ENCODE measurements around the gene FGD2. TPM values are rescaled to one million over a fixed set of nuclear protein-coding genes. Genes with fewer than 3 reads are reported as not detected.
A peak's percentile ranks its signal among the peaks of the same experiment; 100 is the strongest.

Gene FGD2
- total and polyA plus RNA-seq, 11 donors: 1.4 to 45.8 (median 4.9) TPM

DNA sequence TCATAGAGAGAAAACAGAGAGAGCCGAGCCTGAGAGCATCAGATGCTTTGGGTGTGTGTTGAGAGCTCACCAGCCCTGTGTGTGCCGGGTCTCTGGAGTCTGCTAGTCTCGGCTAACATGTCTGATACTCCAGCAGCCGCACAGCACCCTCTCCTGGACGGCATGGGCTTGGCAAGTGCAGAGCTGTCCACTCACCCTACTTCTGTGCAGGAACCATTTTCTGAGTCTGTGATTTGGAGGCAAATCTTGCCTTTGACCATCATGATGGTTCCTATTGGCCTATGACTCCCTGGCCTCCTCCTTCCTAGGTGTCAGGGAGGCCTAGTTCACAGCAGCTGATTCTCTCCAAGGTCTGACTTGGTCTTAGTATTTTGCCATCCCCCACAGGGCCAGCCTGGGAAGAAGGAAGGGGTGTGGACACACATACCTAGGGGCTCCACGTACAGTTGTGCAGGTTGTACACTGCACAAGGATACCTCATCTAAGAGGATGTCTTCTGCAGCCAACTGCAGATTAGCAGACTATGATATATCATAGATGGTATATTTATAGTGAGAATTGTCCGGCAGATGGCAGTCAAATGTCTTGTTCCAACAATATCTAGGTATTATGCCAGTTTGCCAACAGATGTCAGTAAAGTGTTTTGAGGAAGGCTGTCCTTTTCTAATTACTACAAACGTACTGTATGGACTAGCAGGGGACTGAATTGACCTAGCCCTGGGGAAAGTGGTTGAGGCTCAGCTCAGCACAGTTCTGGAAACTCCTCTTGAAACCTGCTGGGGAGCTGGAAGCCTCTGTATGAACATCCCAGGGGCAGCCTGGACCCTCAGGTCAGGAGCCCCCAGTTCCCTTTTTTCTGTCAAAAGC is 13.0 kb downstream of the FGD2 start:
- ATAC-seq: peak; percentile 93 to 97 (median 96)
- intact Hi-C loops (cut with DNase I): loop anchor here (1.0 to 10.0 kb wide), 18 partner anchors 20 to 254 kb away; partner anchors contain the start of genes C6orf89 (in 7 of the 10), PIM1 (in 2 of the 10) and MTCH1 (in 1 of the 10)
- Histone ChIP-seq H3K27me3 (no peaks in the 10 kb centered on the region), H3K4me3 (no peak overlapping the region), H3K27ac (peak overlapping the region in 9 of 12 donors; percentile 6 to 66 (median 34)), H3K9me3 (no peaks in the 10 kb centered on the region), H3K4me1 (peaks cover 0 to 25% (median 14%) of the 10 kb centered on the region in 12 donors), H3K36me3 (peaks cover 0 to 61% (median 0%) of the 10 kb centered on the region in 9 donors)
- TF ChIP-seq, protein P1, sequence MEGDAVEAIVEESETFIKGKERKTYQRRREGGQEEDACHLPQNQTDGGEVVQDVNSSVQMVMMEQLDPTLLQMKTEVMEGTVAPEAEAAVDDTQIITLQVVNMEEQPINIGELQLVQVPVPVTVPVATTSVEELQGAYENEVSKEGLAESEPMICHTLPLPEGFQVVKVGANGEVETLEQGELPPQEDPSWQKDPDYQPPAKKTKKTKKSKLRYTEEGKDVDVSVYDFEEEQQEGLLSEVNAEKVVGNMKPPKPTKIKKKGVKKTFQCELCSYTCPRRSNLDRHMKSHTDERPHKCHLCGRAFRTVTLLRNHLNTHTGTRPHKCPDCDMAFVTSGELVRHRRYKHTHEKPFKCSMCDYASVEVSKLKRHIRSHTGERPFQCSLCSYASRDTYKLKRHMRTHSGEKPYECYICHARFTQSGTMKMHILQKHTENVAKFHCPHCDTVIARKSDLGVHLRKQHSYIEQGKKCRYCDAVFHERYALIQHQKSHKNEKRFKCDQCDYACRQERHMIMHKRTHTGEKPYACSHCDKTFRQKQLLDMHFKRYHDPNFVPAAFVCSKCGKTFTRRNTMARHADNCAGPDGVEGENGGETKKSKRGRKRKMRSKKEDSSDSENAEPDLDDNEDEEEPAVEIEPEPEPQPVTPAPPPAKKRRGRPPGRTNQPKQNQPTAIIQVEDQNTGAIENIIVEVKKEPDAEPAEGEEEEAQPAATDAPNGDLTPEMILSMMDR (IDR thresholded peaks at IDR 0.05): peak; percentile 72 to 89 (median 78)
- TF ChIP-seq POLR2A (IDR thresholded peaks at IDR 0.05): no peak
- 3 to 4% (median 4%) methylated on average over 8 of the region's 8 CpGs for WGBS, 4 donors
- DNase-seq: peak; percentile 89 to 93 (median 92)

DNA sequence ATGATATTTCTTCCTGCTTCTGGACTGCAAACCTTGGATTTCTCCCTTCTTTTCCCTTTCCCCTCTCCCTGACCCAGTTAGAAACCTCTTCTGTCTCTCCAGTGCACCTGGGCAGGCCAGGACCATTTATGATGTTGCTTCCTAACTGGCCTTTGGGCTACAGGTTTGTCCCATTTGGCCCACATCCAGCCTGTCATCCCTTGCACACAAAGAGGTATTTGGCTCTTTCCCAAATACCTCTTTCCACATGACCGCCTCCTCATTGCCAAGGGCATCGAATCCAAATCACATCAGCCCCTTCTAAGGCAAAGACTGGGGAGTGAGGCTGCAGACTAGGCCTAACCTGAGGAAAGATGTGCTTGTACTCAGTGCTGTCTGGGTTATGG is 13.6 kb downstream of the FGD2 start:
- DNase-seq (no peak), ATAC-seq (peak in 1 of 4 donors; percentile 25)
- no peak overlapping the region for H3K4me3 ChIP-seq
- H3K9me3 ChIP-seq: no peaks in the 10 kb centered on the region
- H3K27ac ChIP-seq: peak overlapping the region in 9 of 12 donors; percentile 6 to 48 (median 28)
- TF ChIP-seq, protein P1 (IDR thresholded peaks at IDR 0.05): no peak
- no peak for TF ChIP-seq POLR2A (IDR thresholded peaks at IDR 0.05)
- WGBS, 4 donors: 25 to 32% (median 29%) methylated on average over 2 of the region's 2 CpGs
- peaks cover 0 to 61% (median 0%) of the 10 kb centered on the region in 9 donors for H3K36me3 ChIP-seq
- no peaks in the 10 kb centered on the region for H3K27me3 ChIP-seq
- intact Hi-C loops (cut with DNase I): loop anchor here (1.0 to 10.0 kb wide), 14 partner anchors 32 to 254 kb away; partner anchors contain the start of genes C6orf89 (in 5 of the 10), PIM1 (in 2 of the 10) and MTCH1 (in 1 of the 10)
- peaks cover 0 to 25% (median 14%) of the 10 kb centered on the region in 12 donors for H3K4me1 ChIP-seq

DNA sequence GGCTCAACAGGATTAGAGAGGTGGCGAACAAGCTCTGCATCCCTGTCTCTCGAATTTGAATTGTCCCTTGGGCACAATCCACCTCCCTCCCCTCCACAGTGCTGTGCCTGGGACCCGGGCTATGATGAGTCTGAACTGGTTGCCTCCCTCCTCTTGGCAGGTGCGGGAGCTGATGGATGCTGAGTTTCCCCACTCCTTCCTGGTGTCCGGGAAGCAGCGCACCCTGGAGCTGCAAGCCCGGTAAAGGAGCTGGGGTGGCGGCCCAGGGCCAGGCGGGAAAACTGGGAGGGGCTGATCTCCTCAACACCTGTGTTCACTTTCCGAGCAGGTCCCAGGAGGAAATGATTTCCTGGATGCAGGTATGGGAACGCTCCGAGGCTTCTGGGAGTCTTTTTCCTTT is 14.9 kb downstream of the FGD2 start:
- Histone ChIP-seq H3K4me1 (peaks cover 0 to 25% (median 14%) of the 10 kb centered on the region in 12 donors), H3K27me3 (no peaks in the 10 kb centered on the region), H3K9me3 (no peaks in the 10 kb centered on the region), H3K4me3 (no peak overlapping the region), H3K27ac (no peak overlapping the region), H3K36me3 (peaks cover 0 to 59% (median 0%) of the 10 kb centered on the region in 9 donors)
- TF ChIP-seq, protein P1 (IDR thresholded peaks at IDR 0.05): no peak
- no peak for TF ChIP-seq POLR2A (IDR thresholded peaks at IDR 0.05)
- DNase-seq (no peak), ATAC-seq (no peak)
- WGBS, 4 donors: 60 to 70% (median 66%) methylated on average over 12 of the region's 12 CpGs
- intact Hi-C loops (cut with DNase I): loop anchor here in 2 of 10 donors (2.0 to 10.0 kb wide), 3 partner anchors 28 to 184 kb away; partner anchors contain the start of gene PIM1 (in 1 of the 2)

DNA sequence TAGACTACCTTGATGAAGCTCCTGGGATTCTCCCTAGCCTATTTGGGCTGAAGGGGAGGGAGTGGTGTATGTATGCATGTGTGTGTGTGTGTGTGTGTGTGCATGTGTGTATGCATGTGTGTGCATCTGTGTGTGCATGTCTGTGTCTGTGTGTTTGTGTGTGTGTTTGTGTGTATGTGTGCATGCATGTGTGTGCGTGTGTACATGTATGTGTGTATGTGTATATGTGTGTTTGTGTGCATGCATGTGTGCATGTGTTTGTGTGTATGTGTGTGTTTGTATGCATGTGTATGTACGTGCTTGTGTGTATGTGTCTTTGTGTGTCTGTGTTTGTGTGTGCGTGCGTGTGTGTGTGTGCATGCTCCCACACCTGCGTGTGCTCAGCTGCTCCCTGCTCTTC is 15.4 kb downstream of the FGD2 start:
- no peak for ATAC-seq
- Histone ChIP-seq H3K36me3 (peaks cover 0 to 61% (median 0%) of the 10 kb centered on the region in 9 donors), H3K27ac (no peak overlapping the region), H3K4me3 (no peak overlapping the region), H3K27me3 (no peaks in the 10 kb centered on the region), H3K4me1 (peaks cover 0 to 25% (median 14%) of the 10 kb centered on the region in 12 donors), H3K9me3 (no peaks in the 10 kb centered on the region)
- 89 to 96% (median 96%) methylated on average over 5 of the region's 5 CpGs for WGBS, 4 donors
- no peak for DNase-seq
- intact Hi-C loops (cut with DNase I): loop anchor here in 3 of 10 donors (1.0 to 10.0 kb wide), 4 partner anchors 28 to 184 kb away; partner anchors contain the start of gene PIM1 (in 1 of the 3)
- TF ChIP-seq, protein P1 (IDR thresholded peaks at IDR 0.05): no peak
- TF ChIP-seq POLR2A (IDR thresholded peaks at IDR 0.05): no peak
